WTC11 (cell line): ENCODE data around the gene RHOA. TPM values are rescaled to one million over a fixed set of nuclear protein-coding genes. Genes with fewer than 3 reads are reported as not detected.

Experiments used
- ATAC-seq: fragments of 200-7000 bp; cut with Tn5 transposase; 2 replicates; pipeline ENCODE4 v1.10.0; 2021; ENCODE audit warnings: mild to moderate bottlenecking, moderate library complexity
- CTCF ChIA-PET: fragments of 300-600 bp; sonication (Branson Sonifier 250); formaldehyde crosslinking; loops from one replicate; lab custom pipeline; 2021; ENCODE audit warnings: antibody characterized with exemption; lab: Charles Lee
- POLR2A ChIA-PET: fragments of 350-600 bp; sonication (Branson Sonifier 250); formaldehyde crosslinking; loops from one replicate; lab custom pipeline; 2021; ENCODE audit warnings: antibody characterized with exemption; lab: Charles Lee
- DNase-seq: peaks from one replicate; pipeline ENCODE4 v3.0.0; 2021; ENCODE audit warnings: low spot score
- H3K27ac Mint-ChIP-seq: 2 replicates; pipeline ENCODE4 v1.8.0; 2021; ENCODE audit warnings: mixed read lengths
- H3K27me3 Mint-ChIP-seq: 2 replicates; pipeline ENCODE4 v1.8.0; 2021; ENCODE audit warnings: low read depth, mild to moderate bottlenecking, moderate library complexity, mixed read lengths
- H3K36me3 Mint-ChIP-seq: 2 replicates; pipeline ENCODE4 v1.8.0; 2021; ENCODE audit warnings: mixed read lengths
- H3K4me1 Mint-ChIP-seq: 2 replicates; pipeline ENCODE4 v1.8.0; 2022; ENCODE audit warnings: mixed read lengths
- H3K4me3 Mint-ChIP-seq: 2 replicates; pipeline ENCODE4 v1.8.0; 2021; ENCODE audit warnings: mild to moderate bottlenecking, moderate library complexity, mixed read lengths
- H3K9me3 Mint-ChIP-seq: 2 replicates; pipeline ENCODE4 v1.8.0; 2021; ENCODE audit warnings: mixed read lengths
- CBFB ChIP-seq: sonication (generic); formaldehyde crosslinking; IDR thresholded peaks from 2 replicates; pipeline ENCODE4 v1.8.1; 2022; ENCODE audit warnings: mild to moderate bottlenecking, low read depth, missing genetic modification reagents
- CTCF ChIP-seq: fragments of 200-600 bp; IDR thresholded peaks from 2 replicates; pipeline ENCODE4 v1.8.0; 2022; ENCODE audit warnings: antibody characterized with exemption
- ESRRA ChIP-seq: sonication (generic); formaldehyde crosslinking; IDR thresholded peaks from 2 replicates; pipeline ENCODE4 v1.8.1; 2022; ENCODE audit warnings: mild to moderate bottlenecking, missing genetic modification reagents, borderline replicate concordance
- FOXP4 ChIP-seq: sonication (generic); formaldehyde crosslinking; IDR thresholded peaks from 2 replicates; pipeline ENCODE4 v1.8.0; 2022; ENCODE audit warnings: mild to moderate bottlenecking, missing genetic modification reagents
- GTF2I ChIP-seq: fragments of 250-450 bp; sonication (Bioruptor Pico); conservative IDR thresholded peaks from 2 replicates; pipeline ENCODE4 v1.4.0; 2021; ENCODE audit warnings: mild to moderate bottlenecking
- KAT7 ChIP-seq: sonication (generic); formaldehyde crosslinking; IDR thresholded peaks from 2 replicates; pipeline ENCODE4 v1.8.1; 2023; ENCODE audit warnings: missing genetic modification reagents, mild to moderate bottlenecking, borderline replicate concordance
- NFATC4 ChIP-seq: fragments of 250-450 bp; sonication (Bioruptor Pico); IDR thresholded peaks from 2 replicates; pipeline ENCODE4 v1.9.0; 2021; ENCODE audit warnings: mild to moderate bottlenecking
- RORB ChIP-seq: fragments of 250-450 bp; sonication (Bioruptor Pico); IDR thresholded peaks from 2 replicates; pipeline ENCODE4 v1.9.0; 2021; ENCODE audit warnings: mild to moderate bottlenecking
- SP1 ChIP-seq: sonication (generic); formaldehyde crosslinking; conservative IDR thresholded peaks from 2 replicates; pipeline ENCODE4 v1.8.1; 2022; ENCODE audit warnings: missing genetic modification reagents
- TEAD4 ChIP-seq: sonication (generic); formaldehyde crosslinking; IDR thresholded peaks from 2 replicates; pipeline ENCODE4 v1.8.0; 2022; ENCODE audit warnings: mild to moderate bottlenecking, missing genetic modification reagents
- TP53 ChIP-seq: sonication (generic); formaldehyde crosslinking; IDR thresholded peaks from 2 replicates; pipeline ENCODE4 v1.8.1; 2023; ENCODE audit warnings: mild to moderate bottlenecking, missing genetic modification reagents
- ZBTB21 ChIP-seq: sonication (generic); formaldehyde crosslinking; IDR thresholded peaks from 2 replicates; pipeline ENCODE4 v1.8.1; 2023; ENCODE audit warnings: mild to moderate bottlenecking, missing genetic modification reagents, borderline replicate concordance
- ZNF232 ChIP-seq: sonication (generic); formaldehyde crosslinking; IDR thresholded peaks from 2 replicates; pipeline ENCODE4 v1.8.0; 2022; ENCODE audit warnings: mild to moderate bottlenecking, missing genetic modification reagents
- ZNF281 ChIP-seq: sonication (generic); formaldehyde crosslinking; IDR thresholded peaks from 2 replicates; pipeline ENCODE4 v1.8.0; 2023; ENCODE audit warnings: mild to moderate bottlenecking, missing genetic modification reagents
- ZNF671 ChIP-seq: fragments of 250-450 bp; sonication (Bioruptor Pico); IDR thresholded peaks from 2 replicates; pipeline ENCODE4 v1.8.0; 2021; ENCODE audit warnings: mild to moderate bottlenecking
- total RNA-seq: library from RNA; stranded (reverse); gene quantifications from 3 replicates; pipeline ENCODE4 v1.2.3, GENCODE V29; 2021
- TF ChIP-seq, protein P1 (sequence below): sonication (generic); formaldehyde crosslinking; IDR thresholded peaks from 2 replicates; pipeline ENCODE4 v1.8.1; 2023; ENCODE audit warnings: mild to moderate bottlenecking, missing genetic modification reagents
- TF ChIP-seq, protein P2 (sequence below): fragments of 250-450 bp; sonication (Bioruptor Pico); IDR thresholded peaks from 2 replicates; pipeline ENCODE4 v1.8.0; 2021; ENCODE audit warnings: mild to moderate bottlenecking
- TF ChIP-seq, protein P3 (sequence below): sonication (generic); formaldehyde crosslinking; IDR thresholded peaks from 2 replicates; pipeline ENCODE4 v1.8.0; 2023; ENCODE audit warnings: missing genetic modification reagents, mild to moderate bottlenecking, borderline replicate concordance

The RHOA gene
- total RNA-seq, 1 experiment from 2014 or later = 367 TPM

DNA sequence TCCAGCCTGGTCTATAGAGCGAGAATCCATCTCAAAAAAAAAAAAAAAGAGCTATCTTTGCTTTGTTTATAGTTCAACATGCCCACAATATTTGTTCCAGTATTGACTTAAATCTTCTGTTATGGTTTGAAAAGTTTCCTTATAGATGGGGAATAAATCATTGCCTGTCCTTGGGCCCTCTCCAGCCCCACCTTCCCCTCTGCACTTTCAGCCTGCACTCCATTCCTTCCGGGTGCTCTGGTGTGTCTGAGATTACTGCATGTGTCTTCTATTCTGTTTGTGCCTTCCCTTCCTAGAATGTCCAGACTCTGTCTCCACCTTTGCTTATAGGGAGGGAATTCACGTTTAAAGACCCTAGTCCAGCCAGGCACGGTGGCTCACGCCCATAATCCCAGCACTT is 28.4 kb downstream of the RHOA start (continued):
- TF ChIP-seq, protein P1, sequence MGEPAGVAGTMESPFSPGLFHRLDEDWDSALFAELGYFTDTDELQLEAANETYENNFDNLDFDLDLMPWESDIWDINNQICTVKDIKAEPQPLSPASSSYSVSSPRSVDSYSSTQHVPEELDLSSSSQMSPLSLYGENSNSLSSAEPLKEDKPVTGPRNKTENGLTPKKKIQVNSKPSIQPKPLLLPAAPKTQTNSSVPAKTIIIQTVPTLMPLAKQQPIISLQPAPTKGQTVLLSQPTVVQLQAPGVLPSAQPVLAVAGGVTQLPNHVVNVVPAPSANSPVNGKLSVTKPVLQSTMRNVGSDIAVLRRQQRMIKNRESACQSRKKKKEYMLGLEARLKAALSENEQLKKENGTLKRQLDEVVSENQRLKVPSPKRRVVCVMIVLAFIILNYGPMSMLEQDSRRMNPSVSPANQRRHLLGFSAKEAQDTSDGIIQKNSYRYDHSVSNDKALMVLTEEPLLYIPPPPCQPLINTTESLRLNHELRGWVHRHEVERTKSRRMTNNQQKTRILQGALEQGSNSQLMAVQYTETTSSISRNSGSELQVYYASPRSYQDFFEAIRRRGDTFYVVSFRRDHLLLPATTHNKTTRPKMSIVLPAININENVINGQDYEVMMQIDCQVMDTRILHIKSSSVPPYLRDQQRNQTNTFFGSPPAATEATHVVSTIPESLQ (CRISPR knock-in tag) = no peak
- TF ChIP-seq GTF2I (CRISPR knock-in tag) (no peak), CTCF (no peak), TEAD4 (CRISPR knock-in tag) (no peak)
- TF ChIP-seq, protein P2, sequence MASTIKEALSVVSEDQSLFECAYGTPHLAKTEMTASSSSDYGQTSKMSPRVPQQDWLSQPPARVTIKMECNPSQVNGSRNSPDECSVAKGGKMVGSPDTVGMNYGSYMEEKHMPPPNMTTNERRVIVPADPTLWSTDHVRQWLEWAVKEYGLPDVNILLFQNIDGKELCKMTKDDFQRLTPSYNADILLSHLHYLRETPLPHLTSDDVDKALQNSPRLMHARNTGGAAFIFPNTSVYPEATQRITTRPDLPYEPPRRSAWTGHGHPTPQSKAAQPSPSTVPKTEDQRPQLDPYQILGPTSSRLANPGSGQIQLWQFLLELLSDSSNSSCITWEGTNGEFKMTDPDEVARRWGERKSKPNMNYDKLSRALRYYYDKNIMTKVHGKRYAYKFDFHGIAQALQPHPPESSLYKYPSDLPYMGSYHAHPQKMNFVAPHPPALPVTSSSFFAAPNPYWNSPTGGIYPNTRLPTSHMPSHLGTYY (CRISPR knock-in tag) = no peak

DNA sequence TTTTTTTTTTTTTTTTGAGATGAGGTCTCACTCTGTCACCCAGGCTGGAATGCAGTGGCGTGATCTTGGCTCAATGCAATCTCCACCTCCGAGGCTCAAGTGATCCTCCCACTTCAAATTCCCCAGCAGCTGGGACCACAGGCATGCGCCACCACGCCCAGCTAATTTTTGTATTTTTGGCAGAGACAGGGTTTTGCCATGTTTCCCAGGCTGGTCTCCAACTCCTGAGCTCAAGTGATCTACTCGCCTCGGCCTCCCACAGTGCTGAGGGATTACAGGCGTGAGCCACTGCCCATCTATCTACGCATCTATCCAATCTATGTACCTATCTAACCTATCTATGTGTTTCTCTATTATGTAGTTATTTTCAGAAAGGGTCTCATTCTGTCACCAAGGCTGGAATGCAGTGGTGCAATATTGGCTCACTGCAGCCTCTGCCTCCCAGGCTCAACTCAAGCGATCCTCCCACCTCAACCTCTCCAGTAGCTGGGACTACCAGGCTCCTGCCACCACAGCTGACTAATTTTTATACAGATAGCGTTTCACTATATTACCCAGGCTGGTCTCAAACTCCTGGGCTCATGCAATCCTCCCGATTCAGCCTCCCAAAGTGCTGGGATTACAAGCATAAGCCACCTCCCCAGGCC is 33.4 kb downstream of the RHOA start:
- H3K27ac Mint-ChIP-seq = peak overlapping the region; percentile 88; the same call in 1 of the 2 replicates
- TF ChIP-seq ZNF281 (CRISPR knock-in tag) = no peak
- TF ChIP-seq SP1 (CRISPR knock-in tag) = no peak
- TF ChIP-seq ZBTB21 (CRISPR knock-in tag) = no peak
- TF ChIP-seq, protein P3, sequence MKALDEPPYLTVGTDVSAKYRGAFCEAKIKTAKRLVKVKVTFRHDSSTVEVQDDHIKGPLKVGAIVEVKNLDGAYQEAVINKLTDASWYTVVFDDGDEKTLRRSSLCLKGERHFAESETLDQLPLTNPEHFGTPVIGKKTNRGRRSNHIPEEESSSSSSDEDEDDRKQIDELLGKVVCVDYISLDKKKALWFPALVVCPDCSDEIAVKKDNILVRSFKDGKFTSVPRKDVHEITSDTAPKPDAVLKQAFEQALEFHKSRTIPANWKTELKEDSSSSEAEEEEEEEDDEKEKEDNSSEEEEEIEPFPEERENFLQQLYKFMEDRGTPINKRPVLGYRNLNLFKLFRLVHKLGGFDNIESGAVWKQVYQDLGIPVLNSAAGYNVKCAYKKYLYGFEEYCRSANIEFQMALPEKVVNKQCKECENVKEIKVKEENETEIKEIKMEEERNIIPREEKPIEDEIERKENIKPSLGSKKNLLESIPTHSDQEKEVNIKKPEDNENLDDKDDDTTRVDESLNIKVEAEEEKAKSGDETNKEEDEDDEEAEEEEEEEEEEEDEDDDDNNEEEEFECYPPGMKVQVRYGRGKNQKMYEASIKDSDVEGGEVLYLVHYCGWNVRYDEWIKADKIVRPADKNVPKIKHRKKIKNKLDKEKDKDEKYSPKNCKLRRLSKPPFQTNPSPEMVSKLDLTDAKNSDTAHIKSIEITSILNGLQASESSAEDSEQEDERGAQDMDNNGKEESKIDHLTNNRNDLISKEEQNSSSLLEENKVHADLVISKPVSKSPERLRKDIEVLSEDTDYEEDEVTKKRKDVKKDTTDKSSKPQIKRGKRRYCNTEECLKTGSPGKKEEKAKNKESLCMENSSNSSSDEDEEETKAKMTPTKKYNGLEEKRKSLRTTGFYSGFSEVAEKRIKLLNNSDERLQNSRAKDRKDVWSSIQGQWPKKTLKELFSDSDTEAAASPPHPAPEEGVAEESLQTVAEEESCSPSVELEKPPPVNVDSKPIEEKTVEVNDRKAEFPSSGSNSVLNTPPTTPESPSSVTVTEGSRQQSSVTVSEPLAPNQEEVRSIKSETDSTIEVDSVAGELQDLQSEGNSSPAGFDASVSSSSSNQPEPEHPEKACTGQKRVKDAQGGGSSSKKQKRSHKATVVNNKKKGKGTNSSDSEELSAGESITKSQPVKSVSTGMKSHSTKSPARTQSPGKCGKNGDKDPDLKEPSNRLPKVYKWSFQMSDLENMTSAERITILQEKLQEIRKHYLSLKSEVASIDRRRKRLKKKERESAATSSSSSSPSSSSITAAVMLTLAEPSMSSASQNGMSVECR (CRISPR knock-in tag) = no peak
- TF ChIP-seq ZNF671 = no peak
- TF ChIP-seq ESRRA = no peak
- no peak for TF ChIP-seq CBFB (CRISPR knock-in tag)
- TF ChIP-seq, protein P1 (CRISPR knock-in tag) = no peak
- no peak for TF ChIP-seq FOXP4 (CRISPR knock-in tag)
- no peak for TF ChIP-seq TP53 (CRISPR knock-in tag)
- no peak for TF ChIP-seq RORB (CRISPR knock-in tag)
- no peak for TF ChIP-seq NFATC4 (CRISPR knock-in tag)
- no peak for TF ChIP-seq KAT7
- TF ChIP-seq ZNF232 (CRISPR knock-in tag) = no peak
- TF ChIP-seq, all 79 proteins: peak for 0
- H3K27me3 Mint-ChIP-seq = no peaks in the 10 kb centered on the region
- ChIA-PET CTCF (interaction anchor here (2.3 kb wide), 1 partner anchor 38 kb away, joined by 5 read pairs; the partner anchor contains the start of gene USP4), POLR2A (no interaction called here)
- DNase-seq (no peak), ATAC-seq (no peak)
- no peaks in the 10 kb centered on the region for H3K9me3 Mint-ChIP-seq
- H3K4me1 Mint-ChIP-seq = peaks cover 4% of the 10 kb centered on the region; the same call in 1 of the 2 replicates
- H3K4me3 Mint-ChIP-seq = no peak overlapping the region
- peaks cover 25% of the 10 kb centered on the region for H3K36me3 Mint-ChIP-seq
